SU-DHL-6 (cell line): ENCODE measurements around the gene P2RY14.
"Not testable (repeated sequence)": the region's sequence is repeated elsewhere in the genome, so short reads cannot be mapped to it uniquely, and the experiment has no call there.

Experiments used
- H2AFZ ChIP-seq: fragments of 200-600 bp; sonication (generic); 2 replicates; pipeline ENCODE4 v1.6.1; 2014; ENCODE audit warnings: low read depth, mild to moderate bottlenecking, moderate library complexity, mixed read lengths, antibody characterized with exemption, low read length; ENCODE audit not compliant: severe bottlenecking
- H3F3A ChIP-seq: fragments of 200-600 bp; shearing (Covaris generic); 2 replicates; pipeline ENCODE4 v1.6.0; 2016; ENCODE audit warnings: antibody characterized with exemption, mild to moderate bottlenecking; ENCODE audit not compliant: insufficient read depth
- H3K27ac ChIP-seq: fragments of 200-600 bp; sonication (generic); 2 replicates; pipeline ENCODE4 v1.5.1; 2016; ENCODE audit warnings: low read depth, mild to moderate bottlenecking, low read length, moderate library complexity, mixed read lengths
- H3K27me3 ChIP-seq: fragments of 200-600 bp; sonication (generic), shearing (Covaris generic); 2 replicates; pipeline ENCODE4 v1.6.0; 2014; ENCODE audit warnings: mild to moderate bottlenecking, low read length
- H3K36me3 ChIP-seq: fragments of 200-600 bp; sonication (generic); 2 replicates; pipeline ENCODE4 v1.6.1; 2014; ENCODE audit warnings: mild to moderate bottlenecking, low read length, mixed read lengths
- H3K4me2 ChIP-seq: fragments of 300-600, 200-600 bp; shearing (Covaris generic), sonication (generic); 2 replicates; pipeline ENCODE4 v1.6.0; 2014; ENCODE audit warnings: low read length, low read depth, mild to moderate bottlenecking; ENCODE audit not compliant: poor library complexity, severe bottlenecking
- H3K4me3 ChIP-seq: fragments of 200-600 bp; sonication (generic); 2 replicates; pipeline ENCODE4 v1.5.1; 2014; ENCODE audit warnings: antibody characterized with exemption, low read length, mild to moderate bottlenecking, mixed read lengths; ENCODE audit not compliant: insufficient read depth, poor library complexity, severe bottlenecking
- H3K79me2 ChIP-seq: fragments of 200-600 bp; sonication (generic); 2 replicates; pipeline ENCODE4 v1.6.1; 2014; ENCODE audit warnings: mild to moderate bottlenecking, low read length, moderate library complexity; ENCODE audit not compliant: insufficient read depth
- H3K9ac ChIP-seq: fragments of 200-600 bp; sonication (generic); 2 replicates; pipeline ENCODE4 v1.7.0; 2014; ENCODE audit warnings: mild to moderate bottlenecking, low read length
- H3K9me2 ChIP-seq: fragments of 200-600 bp; sonication (generic); replicated peaks from 2 replicates; pipeline ENCODE4 v1.6.1; 2014; ENCODE audit warnings: low read length; ENCODE audit not compliant: insufficient read depth
- H3K9me3 ChIP-seq: fragments of 200-600 bp; sonication (generic); 2 replicates; pipeline ENCODE4 v1.6.1; 2014; ENCODE audit warnings: low read length, mixed read lengths; ENCODE audit not compliant: insufficient read depth
- H4K20me1 ChIP-seq: fragments of 200-600 bp; sonication (generic); 2 replicates; pipeline ENCODE4 v1.6.1; 2014; ENCODE audit warnings: low read depth, mild to moderate bottlenecking, antibody characterized with exemption, low read length, moderate library complexity, mixed read lengths
- EZH2phosphoT487 ChIP-seq: fragments of 200-600 bp; sonication (generic), shearing (Covaris generic); conservative IDR thresholded peaks from 2 replicates; pipeline ENCODE4 v1.6.1; 2018; ENCODE audit warnings: mild to moderate bottlenecking, antibody characterized with exemption, low read length, moderate library complexity, mixed read lengths
- TF ChIP-seq, protein P1 (sequence below): fragments of 200-600 bp; sonication (generic); IDR thresholded peaks from one replicate; pipeline ENCODE4 v1.5.1; 2017; ENCODE audit warnings: antibody characterized with exemption, mild to moderate bottlenecking, low read length, moderate library complexity; ENCODE audit not compliant: insufficient read depth, poor library complexity, severe bottlenecking

P2RY14 gene

DNA sequence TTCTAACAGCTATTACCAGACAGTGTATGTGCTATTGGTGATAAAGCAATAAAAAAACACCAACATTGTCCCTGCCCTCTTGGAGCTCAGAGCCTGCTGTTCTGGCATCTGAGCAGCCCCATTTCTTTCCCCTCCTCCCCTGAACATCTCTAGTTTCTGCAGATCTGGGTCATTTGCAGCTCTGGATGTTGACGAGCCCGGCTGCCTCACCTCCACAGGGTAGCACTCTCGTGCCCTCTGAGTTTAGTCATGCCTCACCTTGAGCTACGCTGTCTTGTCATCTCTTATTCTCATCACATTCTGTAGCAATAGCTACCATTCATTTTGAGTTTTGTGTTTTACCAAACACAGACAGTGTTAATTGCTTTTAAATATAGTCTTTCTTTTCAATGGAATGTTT is 45.4 kb downstream of the P2RY14 start:
- no peak overlapping the region for H3K4me3 ChIP-seq
- no peaks in the 10 kb centered on the region for H3K79me2 ChIP-seq
- no peak overlapping the region for H3K27ac ChIP-seq
- no peaks in the 10 kb centered on the region for H3K27me3 ChIP-seq
- no peak overlapping the region for H3K9ac ChIP-seq
- H3K4me2 ChIP-seq = no peak overlapping the region
- H3K9me2 ChIP-seq = no peaks in the 10 kb centered on the region
- H3K9me3 ChIP-seq = no peaks in the 10 kb centered on the region
- no peak overlapping the region for H2AFZ ChIP-seq
- no peaks in the 10 kb centered on the region for H4K20me1 ChIP-seq
- no peaks in the 10 kb centered on the region for H3K36me3 ChIP-seq
- H3F3A ChIP-seq = no peaks in the 10 kb centered on the region
- no peak for TF ChIP-seq EZH2phosphoT487
- TF ChIP-seq, protein P1, sequence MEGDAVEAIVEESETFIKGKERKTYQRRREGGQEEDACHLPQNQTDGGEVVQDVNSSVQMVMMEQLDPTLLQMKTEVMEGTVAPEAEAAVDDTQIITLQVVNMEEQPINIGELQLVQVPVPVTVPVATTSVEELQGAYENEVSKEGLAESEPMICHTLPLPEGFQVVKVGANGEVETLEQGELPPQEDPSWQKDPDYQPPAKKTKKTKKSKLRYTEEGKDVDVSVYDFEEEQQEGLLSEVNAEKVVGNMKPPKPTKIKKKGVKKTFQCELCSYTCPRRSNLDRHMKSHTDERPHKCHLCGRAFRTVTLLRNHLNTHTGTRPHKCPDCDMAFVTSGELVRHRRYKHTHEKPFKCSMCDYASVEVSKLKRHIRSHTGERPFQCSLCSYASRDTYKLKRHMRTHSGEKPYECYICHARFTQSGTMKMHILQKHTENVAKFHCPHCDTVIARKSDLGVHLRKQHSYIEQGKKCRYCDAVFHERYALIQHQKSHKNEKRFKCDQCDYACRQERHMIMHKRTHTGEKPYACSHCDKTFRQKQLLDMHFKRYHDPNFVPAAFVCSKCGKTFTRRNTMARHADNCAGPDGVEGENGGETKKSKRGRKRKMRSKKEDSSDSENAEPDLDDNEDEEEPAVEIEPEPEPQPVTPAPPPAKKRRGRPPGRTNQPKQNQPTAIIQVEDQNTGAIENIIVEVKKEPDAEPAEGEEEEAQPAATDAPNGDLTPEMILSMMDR = no peak

DNA sequence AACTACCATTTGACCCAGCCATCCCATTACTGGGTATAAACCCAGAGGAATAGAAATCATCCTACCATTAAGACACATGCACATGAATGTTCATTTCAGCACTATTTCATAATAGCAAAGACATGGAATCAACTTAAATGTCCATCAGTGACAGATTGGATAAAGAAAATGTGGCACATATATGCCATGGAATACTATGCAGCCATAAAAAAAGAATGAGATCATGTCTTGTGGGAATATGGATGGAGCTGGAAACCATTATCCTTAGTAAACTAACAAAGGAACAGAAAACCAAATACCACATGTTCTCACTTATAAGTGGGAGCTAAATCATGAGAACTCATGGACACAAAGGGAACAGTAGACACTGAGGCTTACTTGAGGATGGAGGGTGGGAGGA is 45.9 kb downstream of the P2RY14 start:
- H3F3A ChIP-seq, H3K79me2 ChIP-seq, H3K4me2 ChIP-seq, H3K9ac ChIP-seq, H3K9me3 ChIP-seq, H3K9me2 ChIP-seq, H3K27ac ChIP-seq, H3K36me3 ChIP-seq, H3K27me3 ChIP-seq, H2AFZ ChIP-seq, H4K20me1 ChIP-seq, H3K4me3 ChIP-seq: not testable (repeated sequence)

DNA sequence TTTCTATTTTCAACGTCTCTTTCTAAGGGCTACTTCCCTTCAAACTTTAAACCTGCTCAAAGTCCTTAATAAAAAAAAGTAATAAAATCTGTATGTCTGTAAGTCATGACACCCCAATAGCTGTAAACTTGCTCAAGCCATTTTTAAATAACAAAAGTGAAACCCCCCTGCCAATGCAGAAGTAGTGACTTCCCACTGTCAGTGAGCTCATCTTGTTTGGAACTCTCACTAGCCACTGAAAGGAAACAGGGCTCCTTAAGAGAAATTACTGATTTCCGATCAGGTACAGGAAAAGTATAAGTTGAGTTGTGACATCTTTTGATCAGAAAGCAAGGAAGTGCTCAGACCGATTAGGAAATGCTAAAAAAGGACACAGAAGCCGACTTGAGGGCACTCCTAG is 47.7 kb downstream of the P2RY14 start:
- Histone ChIP-seq H3F3A (no peaks in the 10 kb centered on the region), H3K27me3 (no peaks in the 10 kb centered on the region), H3K27ac (no peak overlapping the region), H3K9ac (no peak overlapping the region), H3K9me2 (no peaks in the 10 kb centered on the region), H3K4me2 (no peak overlapping the region), H2AFZ (no peak overlapping the region), H3K9me3 (no peaks in the 10 kb centered on the region), H3K4me3 (no peak overlapping the region), H3K79me2 (no peaks in the 10 kb centered on the region), H4K20me1 (no peaks in the 10 kb centered on the region), H3K36me3 (no peaks in the 10 kb centered on the region)
- TF ChIP-seq, protein P1 = no peak
- no peak for TF ChIP-seq EZH2phosphoT487

DNA sequence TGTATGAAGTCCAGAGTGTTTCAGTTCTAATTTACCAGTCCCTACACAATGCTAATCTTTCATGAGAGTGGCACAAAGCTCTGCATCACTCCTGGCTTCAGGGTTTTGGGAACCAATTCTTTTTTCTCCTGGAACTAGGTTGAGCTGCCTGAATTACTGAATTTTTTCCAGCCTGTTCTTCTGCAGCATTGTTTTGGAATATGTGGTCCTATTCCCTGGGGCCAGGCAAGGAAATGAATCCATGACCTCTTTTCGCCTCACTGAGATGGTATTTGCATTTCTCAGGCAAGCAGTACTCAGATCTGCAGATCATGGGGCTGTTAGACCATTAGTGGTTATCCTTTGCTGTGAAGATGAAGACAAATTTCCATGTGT is 49.7 kb downstream of the P2RY14 start:
- Histone ChIP-seq H3K4me2 (no peak overlapping the region), H2AFZ (no peak overlapping the region), H3K27me3 (no peaks in the 10 kb centered on the region), H3K36me3 (no peaks in the 10 kb centered on the region), H3K79me2 (no peaks in the 10 kb centered on the region), H3K9ac (no peak overlapping the region), H3K4me3 (no peak overlapping the region), H3K27ac (no peak overlapping the region), H3F3A (no peaks in the 10 kb centered on the region), H3K9me2 (no peaks in the 10 kb centered on the region), H4K20me1 (no peaks in the 10 kb centered on the region), H3K9me3 (no peaks in the 10 kb centered on the region)
- TF ChIP-seq, protein P1 = no peak
- TF ChIP-seq EZH2phosphoT487 = no peak
